SK-N-SH treated with all-trans-retinoic acid at 6 μM for 48 hours (cell line): ENCODE data around the gene TMEM167B.

Experiments
- ATAC-seq: fragments of 200-7000 bp; cut with Tn5 transposase; 3 replicates; pipeline ENCODE4 v1.9.1; 2020; ENCODE audit warnings: mild to moderate bottlenecking, moderate library complexity
- ARNTL ChIP-seq: fragments of 450-650 bp; formaldehyde crosslinking; IDR thresholded peaks from 2 replicates; pipeline ENCODE4 v1.5.0; 2020; ENCODE audit warnings: low read depth, mild to moderate bottlenecking, moderate library complexity, borderline replicate concordance
- BACH2 ChIP-seq: fragments of 250-450 bp; sonication (Bioruptor Pico); IDR thresholded peaks from 2 replicates; pipeline ENCODE4 v1.9.0; 2021; ENCODE audit warnings: mild to moderate bottlenecking, borderline replicate concordance
- CSDC2 ChIP-seq: fragments of 250-450 bp; sonication (Bioruptor Pico); IDR thresholded peaks from 2 replicates; pipeline ENCODE4 v1.5.0; 2020; ENCODE audit warnings: mild to moderate bottlenecking, moderate library complexity
- CSRNP3 ChIP-seq: fragments of 250-450 bp; sonication (Bioruptor Pico); IDR thresholded peaks from 2 replicates; pipeline ENCODE4 v1.5.1; 2021; ENCODE audit warnings: mild to moderate bottlenecking, moderate library complexity
- ESRRG ChIP-seq: fragments of 250-450 bp; sonication (Bioruptor Pico); IDR thresholded peaks from 2 replicates; pipeline ENCODE4 v1.6.1; 2021; ENCODE audit warnings: mild to moderate bottlenecking
- ISL1 ChIP-seq: fragments of 250-450 bp; sonication (Bioruptor Pico); IDR thresholded peaks from 2 replicates; pipeline ENCODE4 v2.1.2; 2022; ENCODE audit warnings: mild to moderate bottlenecking, moderate library complexity
- OSR1 ChIP-seq: fragments of 250-450 bp; sonication (Bioruptor Pico); IDR thresholded peaks from 2 replicates; pipeline ENCODE4 v1.8.0; 2022; ENCODE audit warnings: moderate library complexity, mild to moderate bottlenecking, inconsistent platforms
- PPARA ChIP-seq: fragments of 250-450 bp; sonication (Bioruptor Pico); IDR thresholded peaks from 2 replicates; pipeline ENCODE4 v1.5.0; 2020; ENCODE audit warnings: mild to moderate bottlenecking, borderline replicate concordance
- RARB ChIP-seq: fragments of 250-450 bp; sonication (Bioruptor Pico); IDR thresholded peaks from 2 replicates; pipeline ENCODE4 v1.8.0; 2021; ENCODE audit warnings: mild to moderate bottlenecking, moderate library complexity
- SNAI2 ChIP-seq: fragments of 250-450 bp; sonication (Bioruptor Pico); IDR thresholded peaks from 2 replicates; pipeline ENCODE4 v1.5.0; 2020; ENCODE audit warnings: mild to moderate bottlenecking, moderate library complexity
- TCF4 ChIP-seq: fragments of 250-450 bp; sonication (Bioruptor Pico); IDR thresholded peaks from 2 replicates; pipeline ENCODE4 v1.8.0; 2021; ENCODE audit warnings: mild to moderate bottlenecking, moderate library complexity, borderline replicate concordance
- TOX ChIP-seq: fragments of 250-450 bp; sonication (Bioruptor Pico); IDR thresholded peaks from 2 replicates; pipeline ENCODE4 v1.8.0; 2021; ENCODE audit warnings: mild to moderate bottlenecking, moderate library complexity, borderline replicate concordance
- TSHZ2 ChIP-seq: fragments of 250-450 bp; sonication (Bioruptor Pico); IDR thresholded peaks from 2 replicates; pipeline ENCODE4 v1.5.0; 2020; ENCODE audit warnings: mild to moderate bottlenecking, moderate library complexity
- ZC3H10 ChIP-seq: fragments of 250-450 bp; sonication (Bioruptor Pico); IDR thresholded peaks from 2 replicates; pipeline ENCODE4 v1.5.1; 2021; ENCODE audit warnings: mild to moderate bottlenecking, moderate library complexity
- ZFP3 ChIP-seq: fragments of 250-450 bp; sonication (Bioruptor Pico); IDR thresholded peaks from 2 replicates; pipeline ENCODE4 v1.5.0; 2020; ENCODE audit warnings: mild to moderate bottlenecking, moderate library complexity
- ZFP30 ChIP-seq: fragments of 450-650 bp; formaldehyde crosslinking; IDR thresholded peaks from 2 replicates; pipeline ENCODE4 v1.5.0; 2022; ENCODE audit warnings: mild to moderate bottlenecking, moderate library complexity
- ZNF70 ChIP-seq: fragments of 450-650 bp; formaldehyde crosslinking; IDR thresholded peaks from 2 replicates; pipeline ENCODE4 v1.5.0; 2020; ENCODE audit warnings: mild to moderate bottlenecking, moderate library complexity
- ZNF8 ChIP-seq: fragments of 450-650 bp; formaldehyde crosslinking; IDR thresholded peaks from 2 replicates; pipeline ENCODE4 v1.5.0; 2020; ENCODE audit warnings: mild to moderate bottlenecking, moderate library complexity
- TF ChIP-seq, protein P1 (sequence below): fragments of 250-450 bp; sonication (Bioruptor Pico); IDR thresholded peaks from 2 replicates; pipeline ENCODE4 v1.8.0; 2020; ENCODE audit warnings: mild to moderate bottlenecking, moderate library complexity, borderline replicate concordance
- TF ChIP-seq, protein P2 (sequence below): fragments of 250-450 bp; sonication (Bioruptor Pico); IDR thresholded peaks from 2 replicates; pipeline ENCODE4 v1.8.0; 2021; ENCODE audit warnings: low read depth, mild to moderate bottlenecking, moderate library complexity, borderline replicate concordance
- TF ChIP-seq, protein P3 (sequence below): fragments of 250-450 bp; sonication (Bioruptor Pico); IDR thresholded peaks from 2 replicates; pipeline ENCODE4 v1.5.1; 2020; ENCODE audit warnings: low read depth, mild to moderate bottlenecking, moderate library complexity

TMEM167B gene

GRCh38 chr1:109065137-109065536, 25.4 kb upstream of the TMEM167B start:
- TF ChIP-seq ISL1 (CRISPR knock-in tag), result no peak
- TF ChIP-seq, protein P1, sequence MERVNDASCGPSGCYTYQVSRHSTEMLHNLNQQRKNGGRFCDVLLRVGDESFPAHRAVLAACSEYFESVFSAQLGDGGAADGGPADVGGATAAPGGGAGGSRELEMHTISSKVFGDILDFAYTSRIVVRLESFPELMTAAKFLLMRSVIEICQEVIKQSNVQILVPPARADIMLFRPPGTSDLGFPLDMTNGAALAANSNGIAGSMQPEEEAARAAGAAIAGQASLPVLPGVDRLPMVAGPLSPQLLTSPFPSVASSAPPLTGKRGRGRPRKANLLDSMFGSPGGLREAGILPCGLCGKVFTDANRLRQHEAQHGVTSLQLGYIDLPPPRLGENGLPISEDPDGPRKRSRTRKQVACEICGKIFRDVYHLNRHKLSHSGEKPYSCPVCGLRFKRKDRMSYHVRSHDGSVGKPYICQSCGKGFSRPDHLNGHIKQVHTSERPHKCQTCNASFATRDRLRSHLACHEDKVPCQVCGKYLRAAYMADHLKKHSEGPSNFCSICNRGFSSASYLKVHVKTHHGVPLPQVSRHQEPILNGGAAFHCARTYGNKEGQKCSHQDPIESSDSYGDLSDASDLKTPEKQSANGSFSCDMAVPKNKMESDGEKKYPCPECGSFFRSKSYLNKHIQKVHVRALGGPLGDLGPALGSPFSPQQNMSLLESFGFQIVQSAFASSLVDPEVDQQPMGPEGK (CRISPR knock-in tag), result no peak
- no peak for TF ChIP-seq ZNF8
- no peak for TF ChIP-seq TCF4 (CRISPR knock-in tag)
- TF ChIP-seq ZFP30 (CRISPR knock-in tag), result no peak
- TF ChIP-seq, protein P2, sequence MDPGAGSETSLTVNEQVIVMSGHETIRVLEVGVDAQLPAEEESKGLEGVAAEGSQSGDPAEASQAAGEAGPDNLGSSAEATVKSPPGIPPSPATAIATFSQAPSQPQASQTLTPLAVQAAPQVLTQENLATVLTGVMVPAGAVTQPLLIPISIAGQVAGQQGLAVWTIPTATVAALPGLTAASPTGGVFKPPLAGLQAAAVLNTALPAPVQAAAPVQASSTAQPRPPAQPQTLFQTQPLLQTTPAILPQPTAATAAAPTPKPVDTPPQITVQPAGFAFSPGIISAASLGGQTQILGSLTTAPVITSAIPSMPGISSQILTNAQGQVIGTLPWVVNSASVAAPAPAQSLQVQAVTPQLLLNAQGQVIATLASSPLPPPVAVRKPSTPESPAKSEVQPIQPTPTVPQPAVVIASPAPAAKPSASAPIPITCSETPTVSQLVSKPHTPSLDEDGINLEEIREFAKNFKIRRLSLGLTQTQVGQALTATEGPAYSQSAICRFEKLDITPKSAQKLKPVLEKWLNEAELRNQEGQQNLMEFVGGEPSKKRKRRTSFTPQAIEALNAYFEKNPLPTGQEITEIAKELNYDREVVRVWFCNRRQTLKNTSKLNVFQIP (CRISPR knock-in tag), result no peak
- TF ChIP-seq PPARA (CRISPR knock-in tag), result no peak
- no peak for TF ChIP-seq ARNTL (CRISPR knock-in tag)
- TF ChIP-seq ZC3H10, result no peak
- TF ChIP-seq TSHZ2, result no peak
- no peak for TF ChIP-seq SNAI2
- no peak for TF ChIP-seq TOX
- TF ChIP-seq CSRNP3, result no peak
- TF ChIP-seq RARB (CRISPR knock-in tag), result no peak
- no peak for TF ChIP-seq ESRRG (CRISPR knock-in tag)
- no peak for TF ChIP-seq CSDC2 (CRISPR knock-in tag)
- no peak for TF ChIP-seq ZNF70 (CRISPR knock-in tag)
- TF ChIP-seq, protein P3, sequence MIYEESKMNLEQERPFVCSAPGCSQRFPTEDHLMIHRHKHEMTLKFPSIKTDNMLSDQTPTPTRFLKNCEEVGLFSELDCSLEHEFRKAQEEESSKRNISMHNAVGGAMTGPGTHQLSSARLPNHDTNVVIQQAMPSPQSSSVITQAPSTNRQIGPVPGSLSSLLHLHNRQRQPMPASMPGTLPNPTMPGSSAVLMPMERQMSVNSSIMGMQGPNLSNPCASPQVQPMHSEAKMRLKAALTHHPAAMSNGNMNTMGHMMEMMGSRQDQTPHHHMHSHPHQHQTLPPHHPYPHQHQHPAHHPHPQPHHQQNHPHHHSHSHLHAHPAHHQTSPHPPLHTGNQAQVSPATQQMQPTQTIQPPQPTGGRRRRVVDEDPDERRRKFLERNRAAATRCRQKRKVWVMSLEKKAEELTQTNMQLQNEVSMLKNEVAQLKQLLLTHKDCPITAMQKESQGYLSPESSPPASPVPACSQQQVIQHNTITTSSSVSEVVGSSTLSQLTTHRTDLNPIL (CRISPR knock-in tag), result no peak
- ATAC-seq, result no peak

GRCh38 chr1:109067883-109068282, 22.7 kb upstream of the TMEM167B start:
- no peak for ATAC-seq
- TF ChIP-seq PPARA (CRISPR knock-in tag), result no peak
- no peak for TF ChIP-seq ARNTL (CRISPR knock-in tag)
- TF ChIP-seq ZNF8, result no peak
- no peak for TF ChIP-seq TOX
- no peak for TF ChIP-seq ZFP3 (CRISPR knock-in tag)
- TF ChIP-seq TSHZ2, result no peak
- TF ChIP-seq OSR1 (CRISPR knock-in tag), result no peak
- no peak for TF ChIP-seq ZC3H10
- TF ChIP-seq, protein P2 (CRISPR knock-in tag), result no peak
- TF ChIP-seq RARB (CRISPR knock-in tag), result no peak
- no peak for TF ChIP-seq ISL1 (CRISPR knock-in tag)
- no peak for TF ChIP-seq BACH2 (CRISPR knock-in tag)
- TF ChIP-seq ESRRG (CRISPR knock-in tag), result no peak
- TF ChIP-seq CSDC2 (CRISPR knock-in tag), result no peak
- TF ChIP-seq, protein P1 (CRISPR knock-in tag), result no peak
